Esophagus muscularis mucosa (tissue), 4 donors: ENCODE data around the gene ZNF202. TPM values are rescaled to one million over a fixed set of nuclear protein-coding genes. Genes with fewer than 3 reads are reported as not detected.

Source experiments
- DNase-seq: peaks from one replicate; pipeline ENCODE4 v3.0.0-alpha.2; 2017; ENCODE audit errors: extremely low spot score
- H3K27ac ChIP-seq, 4 donors: fragments of 200-600 bp; sonication (generic); replicated peaks in 1 of 4; 1 replicate in 3 of 4; 2 replicates in 1 of 4; pipeline ENCODE4 v1.5.1; 2016 to 2019; ENCODE audit warnings: mild to moderate bottlenecking in 1 of 4
- H3K27me3 ChIP-seq, 4 donors: fragments of 200-600 bp; sonication (generic); one replicate each; pipeline versions ENCODE4 v1.5.1 to v1.6.0; 2016 to 2019
- H3K36me3 ChIP-seq, 4 donors: fragments of 200-600 bp; sonication (generic); one replicate each; pipeline ENCODE4 v1.5.1; 2016 to 2019
- H3K4me1 ChIP-seq, 4 donors: fragments of 200-600 bp; sonication (generic); one replicate each; pipeline ENCODE4 v1.5.1; 2016 to 2019
- H3K4me3 ChIP-seq, 4 donors: fragments of 200-600 bp; sonication (generic); 1 replicate in 2 of 4; 2 replicates in 2 of 4; pipeline ENCODE4 v1.5.1; 2016 to 2019; ENCODE audit warnings: mild to moderate bottlenecking in 4 of 4, moderate library complexity in 1 of 4
- H3K9me3 ChIP-seq, 4 donors: fragments of 200-600 bp; sonication (generic); 1 replicate in 3 of 4; 2 replicates in 1 of 4; pipeline ENCODE4 v1.5.1; 2016 to 2019
- EP300 ChIP-seq: sonication (generic); formaldehyde crosslinking; IDR thresholded peaks from one replicate; pipeline ENCODE4 v1.6.1; 2017; ENCODE audit warnings: antibody characterized with exemption
- POLR2A ChIP-seq: fragments of 450-650 bp; IDR thresholded peaks from one replicate; pipeline ENCODE4 v1.6.1; 2017; ENCODE audit warnings: antibody characterized with exemption, moderate library complexity, mild to moderate bottlenecking, low read depth
- POLR2AphosphoS5 ChIP-seq, 2 donors: sonication (generic); formaldehyde crosslinking; IDR thresholded peaks; one replicate each; pipeline ENCODE4 v1.6.1; 2017; ENCODE audit warnings: antibody characterized with exemption in 2 of 2
- WGBS: methylation state at CpG from one replicate; pipeline ENCODE4 v1.1.5; 2018; 5-methylcytosine and 5-hydroxymethylcytosine counted together
- intact Hi-C: fragments of 100-400 bp; cut with DNase I; formaldehyde crosslinking; loops from one replicate; pipeline ENCODE4 v1.15.1; 2023
- total RNA-seq, 4 donors: library from RNA; depleted of rRNA; stranded (reverse); fragments of >200 nt; gene quantifications; one replicate each; pipeline versions ENCODE4 v1.1.0 to v1.2.1, GENCODE V29; 2016
- TF ChIP-seq, protein P1 (sequence below), 3 experiments: fragments of 200-600 bp in 2 of 3; fragments of 450-650 bp in 1 of 3; sonication (generic) in 2 of 3; IDR thresholded peaks; one replicate each; pipeline ENCODE4 v1.5.1; 2017 to 2019; ENCODE audit warnings: antibody characterized with exemption in 3 of 3, mild to moderate bottlenecking in 2 of 3, moderate library complexity in 1 of 3

ZNF202 gene
- total RNA-seq, 4 donors from 2014 or later: 4.4 to 8.6 (median 7.4) TPM

DNA sequence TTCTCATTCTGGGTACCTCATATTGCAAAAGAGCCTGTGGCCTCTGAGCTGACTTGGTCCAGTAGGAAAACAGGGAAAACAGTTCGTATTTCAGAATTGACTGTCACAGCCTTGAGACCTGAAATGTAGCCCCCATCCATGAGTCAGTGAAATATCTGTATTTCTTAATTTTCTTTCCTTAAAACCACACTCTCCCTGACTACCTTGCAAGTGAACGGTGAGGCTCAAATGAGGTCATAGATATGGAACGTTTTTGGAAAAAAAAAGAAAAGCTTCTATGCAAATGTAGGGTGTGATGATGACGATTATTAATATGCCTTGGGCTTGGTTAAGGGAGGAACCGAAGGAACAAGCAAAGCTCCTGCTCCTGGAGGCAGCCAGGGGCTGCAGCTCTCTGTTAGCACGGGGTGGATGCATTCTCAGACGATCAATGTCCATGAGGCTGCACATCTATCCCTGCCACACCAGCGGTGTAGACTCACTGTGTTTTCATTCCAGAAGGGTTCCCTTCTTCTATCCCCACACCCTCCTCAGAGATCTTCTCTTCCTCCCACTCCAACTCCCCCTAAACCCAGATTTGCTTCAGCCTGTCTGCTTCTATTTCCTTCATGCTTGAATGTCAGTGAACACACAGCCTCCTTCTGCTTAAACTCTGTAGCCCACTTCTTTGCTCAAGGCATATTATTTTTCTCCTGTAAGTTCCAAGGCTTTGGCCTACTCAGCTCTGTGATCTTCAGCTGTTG, 57.9 kb downstream of the ZNF202 start:
- Histone ChIP-seq H3K27me3 (no peaks in the 10 kb centered on the region), H3K36me3 (no peaks in the 10 kb centered on the region), H3K9me3 (peaks cover 0 to 2% (median 0%) of the 10 kb centered on the region in 4 donors), H3K4me3 (no peak overlapping the region), H3K27ac (no peak overlapping the region), H3K4me1 (no peaks in the 10 kb centered on the region)
- intact Hi-C loops: no loop called here
- no peak for DNase-seq
- WGBS: 46% methylated on average over 8 of the region's 8 CpGs
- TF ChIP-seq, protein P1, sequence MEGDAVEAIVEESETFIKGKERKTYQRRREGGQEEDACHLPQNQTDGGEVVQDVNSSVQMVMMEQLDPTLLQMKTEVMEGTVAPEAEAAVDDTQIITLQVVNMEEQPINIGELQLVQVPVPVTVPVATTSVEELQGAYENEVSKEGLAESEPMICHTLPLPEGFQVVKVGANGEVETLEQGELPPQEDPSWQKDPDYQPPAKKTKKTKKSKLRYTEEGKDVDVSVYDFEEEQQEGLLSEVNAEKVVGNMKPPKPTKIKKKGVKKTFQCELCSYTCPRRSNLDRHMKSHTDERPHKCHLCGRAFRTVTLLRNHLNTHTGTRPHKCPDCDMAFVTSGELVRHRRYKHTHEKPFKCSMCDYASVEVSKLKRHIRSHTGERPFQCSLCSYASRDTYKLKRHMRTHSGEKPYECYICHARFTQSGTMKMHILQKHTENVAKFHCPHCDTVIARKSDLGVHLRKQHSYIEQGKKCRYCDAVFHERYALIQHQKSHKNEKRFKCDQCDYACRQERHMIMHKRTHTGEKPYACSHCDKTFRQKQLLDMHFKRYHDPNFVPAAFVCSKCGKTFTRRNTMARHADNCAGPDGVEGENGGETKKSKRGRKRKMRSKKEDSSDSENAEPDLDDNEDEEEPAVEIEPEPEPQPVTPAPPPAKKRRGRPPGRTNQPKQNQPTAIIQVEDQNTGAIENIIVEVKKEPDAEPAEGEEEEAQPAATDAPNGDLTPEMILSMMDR (IDR thresholded peaks at IDR 0.05): no peak
- TF ChIP-seq POLR2A (no peak), EP300 (no peak), POLR2AphosphoS5 (IDR thresholded peaks at IDR 0.05) (no peak)

DNA sequence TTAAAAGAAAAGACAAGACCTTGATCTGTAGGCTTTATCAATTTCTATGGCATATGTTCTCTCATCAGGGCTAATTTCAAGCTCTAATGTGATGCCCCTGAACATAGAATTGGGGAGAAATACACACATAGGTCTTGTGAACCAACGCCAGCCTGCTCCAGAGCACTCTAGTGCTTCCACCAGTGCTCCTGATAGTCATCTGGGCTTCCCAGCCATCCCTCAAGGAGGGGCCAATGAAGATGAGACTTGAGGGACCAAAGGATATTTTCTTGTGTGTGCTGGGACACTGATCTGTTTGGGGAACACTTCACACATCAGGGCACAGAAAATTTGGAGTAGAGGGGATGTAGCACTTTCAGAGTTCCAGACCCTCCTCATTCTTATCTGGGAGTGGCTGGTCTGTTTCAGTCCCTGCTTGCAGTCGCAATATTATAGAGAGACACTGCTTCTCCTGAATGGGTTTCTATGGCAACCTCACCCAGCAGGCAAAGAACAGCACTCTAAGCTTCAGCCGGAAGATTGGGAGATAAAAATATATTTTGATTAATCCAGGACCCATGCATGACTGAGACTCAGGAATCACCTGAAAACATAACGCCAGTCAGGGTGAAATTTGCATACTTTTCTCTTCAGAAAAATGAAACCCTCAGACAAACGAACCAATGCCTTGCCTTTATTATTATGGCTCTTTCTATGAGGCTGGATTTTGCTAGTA, 58.6 kb downstream of the ZNF202 start:
- no peak for TF ChIP-seq POLR2A
- TF ChIP-seq, protein P1 (IDR thresholded peaks at IDR 0.05): no peak
- no peak for TF ChIP-seq EP300
- TF ChIP-seq POLR2AphosphoS5 (IDR thresholded peaks at IDR 0.05): no peak
- no peak overlapping the region for H3K4me3 ChIP-seq
- intact Hi-C loops: no loop called here
- WGBS: 61% methylated on average over 5 of the region's 5 CpGs
- peaks cover 0 to 2% (median 0%) of the 10 kb centered on the region in 4 donors for H3K9me3 ChIP-seq
- H3K27me3 ChIP-seq: no peaks in the 10 kb centered on the region
- no peak for DNase-seq
- H3K27ac ChIP-seq: no peak overlapping the region
- H3K4me1 ChIP-seq: no peaks in the 10 kb centered on the region
- H3K36me3 ChIP-seq: no peaks in the 10 kb centered on the region

DNA sequence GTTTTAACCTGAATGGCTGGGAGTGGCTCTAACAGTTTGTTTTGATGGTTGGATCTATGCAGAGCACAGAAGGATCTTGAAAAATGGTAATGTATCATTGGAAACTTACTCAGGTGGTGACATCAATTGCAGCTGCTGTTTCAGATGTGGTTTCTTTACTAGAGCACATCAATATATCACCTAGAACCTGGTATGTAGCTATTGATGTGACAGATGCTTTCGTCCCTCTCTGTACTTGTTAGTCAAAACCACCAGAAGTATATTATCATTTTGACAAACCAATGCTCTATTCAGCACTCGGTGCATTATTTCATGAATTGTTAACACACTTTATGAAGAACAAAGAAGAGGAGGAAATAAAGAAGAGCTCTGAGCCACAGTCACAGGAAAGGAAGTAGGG, 60.4 kb downstream of the ZNF202 start:
- Histone ChIP-seq H3K9me3 (peaks cover 0 to 2% (median 0%) of the 10 kb centered on the region in 4 donors), H3K4me3 (no peak overlapping the region), H3K4me1 (no peaks in the 10 kb centered on the region), H3K27ac (no peak overlapping the region), H3K27me3 (no peaks in the 10 kb centered on the region), H3K36me3 (no peaks in the 10 kb centered on the region)
- 69% methylated on average over 2 of the region's 2 CpGs for WGBS
- TF ChIP-seq POLR2A (no peak), POLR2AphosphoS5 (IDR thresholded peaks at IDR 0.05) (no peak), EP300 (no peak)
- TF ChIP-seq, protein P1 (IDR thresholded peaks at IDR 0.05): no peak
- no peak for DNase-seq
- intact Hi-C loops: no loop called here

GRCh38 chr11:123678246-123678645, 63.2 kb downstream of the ZNF202 start:
- H3K27me3 ChIP-seq: no peaks in the 10 kb centered on the region
- 94% methylated on average over 2 of the region's 2 CpGs for WGBS
- no peaks in the 10 kb centered on the region for H3K4me1 ChIP-seq
- intact Hi-C loops: no loop called here
- H3K36me3 ChIP-seq: no peaks in the 10 kb centered on the region
- TF ChIP-seq POLR2AphosphoS5 (IDR thresholded peaks at IDR 0.05) (no peak), POLR2A (no peak), EP300 (no peak)
- TF ChIP-seq, protein P1 (IDR thresholded peaks at IDR 0.05): no peak
- no peak for DNase-seq
- H3K9me3 ChIP-seq: peaks cover 0 to 2% (median 0%) of the 10 kb centered on the region in 4 donors
- H3K27ac ChIP-seq: no peak overlapping the region
- H3K4me3 ChIP-seq: no peak overlapping the region
